GM12878 (cell line): ENCODE measurements around the gene TMPRSS7. TPM values are rescaled to one million over a fixed set of nuclear protein-coding genes. Genes with fewer than 3 reads are reported as not detected.

Source experiments
- ATAC-seq: fragments of 200-7000 bp; cut with Tn5 transposase; 3 replicates; pipeline ENCODE4 v1.9.1; 2020; ENCODE audit warnings: mild to moderate bottlenecking, moderate library complexity
- BruUV-seq: library from RNA; stranded (reverse); fragments of 400-500 nt; replicated peaks from 2 replicates; lab custom pipeline; 2021; lab: Mats Ljungman, UMichigan
- CTCF ChIA-PET: fragments of 300-600 bp; sonication (Branson Sonifier 250); formaldehyde crosslinking; extraction: SDS; loops from one replicate; lab custom pipeline; 2021; ENCODE audit warnings: inconsistent platforms; lab: Yijun Ruan, JAX
- POLR2A ChIA-PET: fragments of 350-600 bp; formaldehyde crosslinking; extraction: SDS; loops from one replicate; lab custom pipeline; 2021; ENCODE audit warnings: inconsistent platforms; lab: Charles Lee
- RAD21 ChIA-PET: fragments of 300-600 bp; sonication (Branson Sonifier 250); formaldehyde crosslinking; loops from one replicate; lab custom pipeline; 2023; ENCODE audit warnings: antibody characterized with exemption; ENCODE audit not compliant: unreplicated experiment; lab: Charles Lee
- SMC1A ChIA-PET: fragments of 300-600 bp; sonication (Branson Sonifier 250); formaldehyde crosslinking; loops from one replicate; lab custom pipeline; 2023; ENCODE audit not compliant: unreplicated experiment, uncharacterized antibody; lab: Charles Lee
- DNase-seq: peaks from one replicate; pipeline ENCODE4 v3.0.0-alpha.2; 2011; ENCODE audit warnings: low read depth, low spot score
- FAIRE-seq: peaks from 3 replicates; lab custom pipeline; 2011; peaks lifted over from hg19 to GRCh38; lab: Jason Lieb, UNC
- H2AFZ ChIP-seq: 2 replicates; pipeline ENCODE4 v1.6.0; 2011; ENCODE audit warnings: low read depth, low read length, control low read depth; ENCODE audit not compliant: control insufficient read depth
- H3K27ac ChIP-seq: 2 replicates; pipeline ENCODE4 v1.5.1; 2011; ENCODE audit warnings: control low read depth; ENCODE audit not compliant: control insufficient read depth, insufficient read depth
- H3K27me3 ChIP-seq, 2 experiments: replicated peaks in 1 of 2; 2 replicates each; pipeline versions ENCODE4 v1.6.0 to v1.6.1; 2011; ENCODE audit warnings: low read length in 1 of 2; ENCODE audit not compliant: control insufficient read depth in 2 of 2, insufficient read depth in 2 of 2
- H3K36me3 ChIP-seq, 2 experiments: 2 replicates each; pipeline ENCODE4 v1.5.1; 2011; ENCODE audit warnings: low read length in 1 of 2; ENCODE audit not compliant: control insufficient read depth in 2 of 2, insufficient read depth in 2 of 2
- H3K4me1 ChIP-seq: 2 replicates; pipeline ENCODE4 v1.6.1; 2011; ENCODE audit warnings: mild to moderate bottlenecking, low read length, moderate library complexity, mixed read lengths; ENCODE audit not compliant: control insufficient read depth, insufficient read depth
- H3K4me2 ChIP-seq: 2 replicates; pipeline ENCODE4 v1.6.0; 2011; ENCODE audit warnings: control low read depth; ENCODE audit not compliant: control insufficient read depth, insufficient read depth
- H3K4me3 ChIP-seq: fragments of 200-600 bp; sonication (generic); 2 replicates; pipeline ENCODE4 v1.5.1; 2016
- H3K79me2 ChIP-seq: 2 replicates; pipeline ENCODE4 v1.6.0; 2011; ENCODE audit warnings: low read length; ENCODE audit not compliant: control insufficient read depth, insufficient read depth
- H3K9ac ChIP-seq: 2 replicates; pipeline ENCODE4 v1.8.0; 2011; ENCODE audit warnings: low read length, control low read depth, mixed read lengths; ENCODE audit not compliant: control insufficient read depth, insufficient read depth
- H3K9me3 ChIP-seq: replicated peaks from 3 replicates; pipeline ENCODE4 v1.5.1; 2011; ENCODE audit warnings: mild to moderate bottlenecking, low read length; ENCODE audit not compliant: control insufficient read depth, insufficient read depth
- H4K20me1 ChIP-seq: 2 replicates; pipeline ENCODE4 v1.6.0; 2011; ENCODE audit not compliant: control insufficient read depth, insufficient read depth
- ASH2L ChIP-seq: fragments of 300-600, 200-600 bp; sonication (generic); IDR thresholded peaks from 2 replicates; pipeline ENCODE4 v1.6.1; 2017; ENCODE audit warnings: low read depth, mild to moderate bottlenecking, borderline replicate concordance
- ETV6 ChIP-seq, 2 experiments: fragments of 450-650 bp in 1 of 2; IDR thresholded peaks in 1 of 2; conservative IDR thresholded peaks in 1 of 2; 2 replicates each; pipeline ENCODE4 v1.6.1; 2014; ENCODE audit warnings: antibody characterized with exemption in 1 of 2, borderline replicate concordance in 1 of 2, low read depth in 1 of 2, mild to moderate bottlenecking in 1 of 2, moderate library complexity in 1 of 2
- FOXK2 ChIP-seq: fragments of 450-650 bp; IDR thresholded peaks from 2 replicates; pipeline ENCODE4 v1.6.1; 2017; ENCODE audit warnings: mild to moderate bottlenecking, moderate library complexity
- FOXM1 ChIP-seq: IDR thresholded peaks from 2 replicates; pipeline ENCODE4 v1.6.1; 2012; ENCODE audit warnings: low read depth, mild to moderate bottlenecking, inconsistent platforms, low read length, moderate library complexity
- HDAC6 ChIP-seq: fragments of 200-600 bp; sonication (generic); IDR thresholded peaks from one replicate; pipeline ENCODE4 v1.8.0; 2017; ENCODE audit warnings: antibody characterized with exemption; ENCODE audit not compliant: unreplicated experiment
- HDGF ChIP-seq: fragments of 450-650 bp; IDR thresholded peaks from 2 replicates; pipeline ENCODE4 v1.6.1; 2016; ENCODE audit warnings: antibody characterized with exemption
- JUNB ChIP-seq: IDR thresholded peaks from 2 replicates; pipeline ENCODE4 v1.6.1; 2016; ENCODE audit warnings: antibody characterized with exemption, mild to moderate bottlenecking
- NR2F1 ChIP-seq: fragments of 450-650 bp; conservative IDR thresholded peaks from 2 replicates; pipeline ENCODE4 v1.6.1; 2017; ENCODE audit warnings: mild to moderate bottlenecking
- PAX8 ChIP-seq: fragments of 450-650 bp; IDR thresholded peaks from 2 replicates; pipeline ENCODE4 v1.6.1; 2017; ENCODE audit warnings: mild to moderate bottlenecking, moderate library complexity
- POU2F2 ChIP-seq: IDR thresholded peaks from 3 replicates; pipeline ENCODE4 v1.6.1; 2011; ENCODE audit warnings: low read depth, mild to moderate bottlenecking, low read length, borderline replicate concordance
- SRF ChIP-seq, 2 experiments: IDR thresholded peaks; 2 replicates each; pipeline ENCODE4 v1.6.1; 2011; ENCODE audit warnings: low read depth in 2 of 2, low read length in 2 of 2, mild to moderate bottlenecking in 1 of 2, moderate library complexity in 1 of 2
- ZNF384 ChIP-seq: IDR thresholded peaks from 2 replicates; pipeline ENCODE4 v1.6.1; 2012; ENCODE audit warnings: low read depth, mild to moderate bottlenecking, low read length, improper control_type of control experiment, borderline replicate concordance
- WGBS: methylation state at CpG from one replicate; pipeline ENCODE4 v1.1.6; 2016; ENCODE audit warnings: low lambda C conversion rate; ENCODE audit not compliant: insufficient replicate concordance, insufficient coverage; ENCODE audit errors: missing lambda C conversion rate; 5-methylcytosine and 5-hydroxymethylcytosine counted together
- in situ Hi-C: fragments of 300-500 bp; cut with MboI; formaldehyde crosslinking; loops from 9 replicates; pipeline ENCODE4 v1.14.3; 2018; ENCODE audit warnings: mixed read lengths
- intact Hi-C: fragments of 100-400 bp; cut with micrococcal nuclease; formaldehyde crosslinking; loops from one replicate; pipeline ENCODE4 v1.14.2; 2022; ENCODE audit not compliant: unreplicated experiment
- polyA plus RNA-seq, 11 experiments: library from polyadenylated mRNA; depleted of rRNA in 4 of 11; unstranded in 6 of 11; stranded (reverse) in 5 of 11; fragments of >200 nt; fragmentation: Nextera tagmentation in 4 of 11; fragmentation: Illumina TruSeq in 1 of 11; extraction: Ambion mirVana in 4 of 11; extraction: Trizol in 1 of 11; gene quantifications; 1 replicate in 1 of 11; 2 replicates in 10 of 11; pipeline versions ENCODE4 v1.2.1 to v1.2.3, GENCODE V29; 2011 to 2016; ENCODE audit warnings: inconsistent platforms in 2 of 11, missing spikeins in 2 of 11, low read depth in 1 of 11
- total RNA-seq, 4 experiments: library from RNA; depleted of rRNA in 3 of 4; stranded (reverse); fragments of >200 nt in 3 of 4; fragmentation: Illumina TruSeq in 1 of 4; extraction: Trizol in 1 of 4; gene quantifications; 2 replicates each; pipeline versions ENCODE4 v1.2.1 to v1.2.3, GENCODE V29; 2013 to 2021
- TF ChIP-seq, protein P1 (sequence below): IDR thresholded peaks from 2 replicates; pipeline ENCODE4 v1.6.1; 2011; ENCODE audit warnings: mild to moderate bottlenecking, low read depth, low read length, moderate library complexity; ENCODE audit not compliant: insufficient replicate concordance
- TF ChIP-seq, protein P2 (sequence below): fragments of 450-650 bp; IDR thresholded peaks from 2 replicates; pipeline ENCODE4 v1.6.1; 2016; ENCODE audit warnings: mild to moderate bottlenecking

The TMPRSS7 gene
- total and polyA plus RNA-seq, 10 of the 15 experiments (the other 5 are each of a cell fraction or from before 2014, with no cell fraction given), result 0.03 TPM; not detected in 9

DNA sequence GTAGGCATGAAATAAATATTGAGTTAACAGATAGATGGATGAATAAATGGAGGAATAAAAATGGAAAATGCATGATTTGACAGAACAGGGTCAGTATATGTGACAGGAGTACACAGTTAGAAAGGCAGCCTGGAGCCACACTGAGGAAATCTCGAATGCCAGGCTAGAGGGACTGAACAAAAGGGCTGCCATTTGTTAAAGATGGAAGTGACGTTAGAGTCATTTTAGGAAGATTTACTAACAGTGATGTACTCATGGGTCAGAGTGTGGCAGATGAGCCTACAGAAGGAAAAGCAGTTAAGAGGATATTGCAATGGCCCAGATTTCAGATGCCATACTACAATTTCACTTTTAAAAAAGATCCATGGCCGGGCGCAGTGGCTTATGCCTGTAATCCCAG lies 7.4 kb upstream of the TMPRSS7 start:
- ATAC-seq, result no peak
- BruUV-seq, result no TSS peak
- in situ Hi-C loops, result no loop called here

More for the DNA sequence above, 7.4 kb upstream of the TMPRSS7 start:
- FAIRE-seq (no peak), DNase-seq (no peak)
- Histone ChIP-seq H3K27ac (no peak overlapping the region), H3K4me3 (no peak overlapping the region), H3K36me3 (no peaks in the 10 kb centered on the region), H2AFZ (no peak overlapping the region), H4K20me1 (no peaks in the 10 kb centered on the region), H3K79me2 (no peaks in the 10 kb centered on the region), H3K9ac (no peak overlapping the region), H3K4me2 (no peak overlapping the region), H3K4me1 (no peaks in the 10 kb centered on the region), H3K27me3 (no peaks in the 10 kb centered on the region), H3K9me3 (no peaks in the 10 kb centered on the region; the same call in 2 of the 3 replicates)
- ChIA-PET CTCF (interaction anchor here (0.9 to 1.5 kb wide), 3 partner anchors 10 to 16 kb away, joined by 3 to 7 read pairs (median 7); no protein-coding TSS in a partner anchor), POLR2A (no interaction called here), RAD21 (no interaction called here), SMC1A (interaction anchor here (1.6 kb wide), 1 partner anchor 12 kb away, joined by 6 read pairs; no protein-coding TSS in a partner anchor)
- no peak for TF ChIP-seq JUNB
- TF ChIP-seq SRF (IDR thresholded peaks at IDR 0.05; ENCODE audit: low read depth in 2 of 2, low read length in 2 of 2), result no peak
- TF ChIP-seq PAX8, result no peak
- TF ChIP-seq FOXK2, result no peak
- TF ChIP-seq ETV6 (conservative IDR thresholded peaks at IDR 0.05 in 1 of 2, IDR thresholded peaks at IDR 0.05 in 1 of 2; ENCODE audit: borderline replicate concordance in 1 of 2, low read depth in 1 of 2), result no peak
- TF ChIP-seq, protein P1, sequence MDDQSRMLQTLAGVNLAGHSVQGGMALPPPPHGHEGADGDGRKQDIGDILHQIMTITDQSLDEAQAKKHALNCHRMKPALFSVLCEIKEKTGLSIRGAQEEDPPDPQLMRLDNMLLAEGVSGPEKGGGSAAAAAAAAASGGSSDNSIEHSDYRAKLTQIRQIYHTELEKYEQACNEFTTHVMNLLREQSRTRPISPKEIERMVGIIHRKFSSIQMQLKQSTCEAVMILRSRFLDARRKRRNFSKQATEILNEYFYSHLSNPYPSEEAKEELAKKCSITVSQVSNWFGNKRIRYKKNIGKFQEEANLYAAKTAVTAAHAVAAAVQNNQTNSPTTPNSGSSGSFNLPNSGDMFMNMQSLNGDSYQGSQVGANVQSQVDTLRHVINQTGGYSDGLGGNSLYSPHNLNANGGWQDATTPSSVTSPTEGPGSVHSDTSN, result no peak
- TF ChIP-seq POU2F2, result no peak
- TF ChIP-seq ASH2L, result no peak
- TF ChIP-seq ZNF384, result no peak
- TF ChIP-seq, protein P2, sequence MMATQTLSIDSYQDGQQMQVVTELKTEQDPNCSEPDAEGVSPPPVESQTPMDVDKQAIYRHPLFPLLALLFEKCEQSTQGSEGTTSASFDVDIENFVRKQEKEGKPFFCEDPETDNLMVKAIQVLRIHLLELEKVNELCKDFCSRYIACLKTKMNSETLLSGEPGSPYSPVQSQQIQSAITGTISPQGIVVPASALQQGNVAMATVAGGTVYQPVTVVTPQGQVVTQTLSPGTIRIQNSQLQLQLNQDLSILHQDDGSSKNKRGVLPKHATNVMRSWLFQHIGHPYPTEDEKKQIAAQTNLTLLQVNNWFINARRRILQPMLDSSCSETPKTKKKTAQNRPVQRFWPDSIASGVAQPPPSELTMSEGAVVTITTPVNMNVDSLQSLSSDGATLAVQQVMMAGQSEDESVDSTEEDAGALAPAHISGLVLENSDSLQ, result no peak
- TF ChIP-seq NR2F1, result no peak
- no peak for TF ChIP-seq FOXM1
- TF ChIP-seq HDAC6, result no peak
- TF ChIP-seq HDGF, result no peak
- intact Hi-C loops, result no loop called here
- 53% methylated on average over 4 of the region's 4 CpGs for WGBS
